Fibroblast of skin of left biceps (primary cell): ENCODE data around the gene UCHL5.
A peak's percentile ranks its signal among the peaks of the same experiment; 100 is the strongest.

Source experiments
- DNase-seq, 2 experiments: peaks; one replicate each; pipeline ENCODE4 v3.0.0-alpha.2; 2013; ENCODE audit warnings: low read depth in 2 of 2

UCHL5 gene, protein sequence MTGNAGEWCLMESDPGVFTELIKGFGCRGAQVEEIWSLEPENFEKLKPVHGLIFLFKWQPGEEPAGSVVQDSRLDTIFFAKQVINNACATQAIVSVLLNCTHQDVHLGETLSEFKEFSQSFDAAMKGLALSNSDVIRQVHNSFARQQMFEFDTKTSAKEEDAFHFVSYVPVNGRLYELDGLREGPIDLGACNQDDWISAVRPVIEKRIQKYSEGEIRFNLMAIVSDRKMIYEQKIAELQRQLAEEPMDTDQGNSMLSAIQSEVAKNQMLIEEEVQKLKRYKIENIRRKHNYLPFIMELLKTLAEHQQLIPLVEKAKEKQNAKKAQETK

DNA sequence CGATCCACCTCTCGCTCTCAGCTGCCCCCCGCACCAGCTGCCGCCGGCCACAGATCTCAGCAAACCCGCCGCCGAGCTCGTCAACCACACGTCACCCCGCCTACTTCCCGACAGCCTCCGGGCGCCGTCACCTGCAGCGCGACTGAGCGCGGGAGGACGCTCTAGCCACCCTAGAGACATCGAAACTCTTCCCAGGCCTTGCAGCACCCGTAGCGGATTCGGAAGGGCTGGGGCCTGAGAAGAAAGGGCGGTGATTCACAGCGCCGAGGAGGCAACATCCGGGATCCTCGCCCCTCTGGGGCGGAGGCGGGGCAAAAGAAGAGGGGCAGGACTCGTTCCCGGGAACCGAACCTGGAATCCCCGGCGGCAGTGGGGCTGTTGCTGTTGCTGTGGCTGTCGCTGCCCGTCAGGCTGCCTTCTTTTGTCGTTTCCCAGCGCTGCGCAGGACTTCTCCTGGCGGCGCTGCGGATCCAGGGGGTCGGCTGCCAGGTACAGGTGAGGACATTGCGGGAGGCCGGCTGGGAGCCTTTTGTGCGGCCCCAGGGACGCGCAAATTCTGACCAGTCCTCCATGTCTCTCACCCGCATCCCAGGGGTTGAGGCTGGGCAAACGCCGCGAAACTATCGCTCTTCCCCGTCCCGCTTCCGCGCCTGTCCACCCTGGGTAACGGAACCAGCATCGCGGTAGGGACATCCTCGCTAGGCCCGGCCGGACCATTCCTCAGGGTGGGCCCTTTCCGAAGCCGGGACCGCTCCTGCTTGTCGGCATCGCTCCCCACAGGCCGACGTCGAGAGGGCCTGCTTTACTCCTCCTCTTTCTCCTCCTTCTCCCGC, at the start of gene UCHL5, which contains the start of gene RO60:
Gene UCHL5 (minus strand): TSS at position 79 of the 833 bp plus-strand sequence. CDS start 100 bp downstream, outside the sequence.
Gene RO60 (plus strand): TSS at position 331 of the 833 bp plus-strand sequence. CDS start 9,443 bp downstream, outside the sequence.
- DNase-seq: peak; percentile 95 to 96

DNA sequence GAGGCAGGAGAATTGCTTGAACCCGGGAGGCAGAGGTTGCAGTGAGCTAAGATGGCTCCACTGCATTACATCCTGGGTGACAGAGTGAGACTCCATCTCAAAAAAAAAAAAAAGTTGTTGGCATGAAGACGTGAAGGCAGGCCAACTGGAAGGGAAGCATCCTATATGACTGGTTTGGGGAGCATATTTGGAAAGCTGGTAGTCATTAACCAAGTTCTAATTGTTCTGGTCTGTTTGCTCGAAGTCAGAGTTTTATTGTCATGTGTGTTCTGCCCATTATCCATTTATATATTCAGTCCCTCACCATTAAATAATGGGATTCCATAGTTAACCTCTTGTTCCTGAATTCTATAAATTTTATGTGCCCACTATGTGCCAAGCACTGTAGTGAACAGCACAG, 49.3 kb upstream of the UCHL5 start:
- DNase-seq: no peak

DNA sequence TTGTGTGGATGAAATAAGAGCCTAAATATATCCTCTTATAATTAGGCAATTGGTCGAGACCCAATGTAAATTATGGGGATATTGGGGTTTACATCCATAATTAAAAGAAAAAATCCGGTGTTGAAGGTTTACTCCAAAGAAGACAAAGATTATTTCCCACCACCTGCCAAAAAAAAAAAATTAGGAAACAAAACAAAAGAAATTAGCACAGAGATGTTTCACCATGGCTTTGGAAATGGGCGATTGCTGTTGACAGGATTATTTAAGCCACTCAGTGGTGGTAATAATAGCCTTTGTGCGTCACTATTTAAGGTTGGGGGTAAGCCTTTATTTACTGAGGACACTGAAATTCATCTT, 46.6 kb upstream of the UCHL5 start:
- no peak for DNase-seq

DNA sequence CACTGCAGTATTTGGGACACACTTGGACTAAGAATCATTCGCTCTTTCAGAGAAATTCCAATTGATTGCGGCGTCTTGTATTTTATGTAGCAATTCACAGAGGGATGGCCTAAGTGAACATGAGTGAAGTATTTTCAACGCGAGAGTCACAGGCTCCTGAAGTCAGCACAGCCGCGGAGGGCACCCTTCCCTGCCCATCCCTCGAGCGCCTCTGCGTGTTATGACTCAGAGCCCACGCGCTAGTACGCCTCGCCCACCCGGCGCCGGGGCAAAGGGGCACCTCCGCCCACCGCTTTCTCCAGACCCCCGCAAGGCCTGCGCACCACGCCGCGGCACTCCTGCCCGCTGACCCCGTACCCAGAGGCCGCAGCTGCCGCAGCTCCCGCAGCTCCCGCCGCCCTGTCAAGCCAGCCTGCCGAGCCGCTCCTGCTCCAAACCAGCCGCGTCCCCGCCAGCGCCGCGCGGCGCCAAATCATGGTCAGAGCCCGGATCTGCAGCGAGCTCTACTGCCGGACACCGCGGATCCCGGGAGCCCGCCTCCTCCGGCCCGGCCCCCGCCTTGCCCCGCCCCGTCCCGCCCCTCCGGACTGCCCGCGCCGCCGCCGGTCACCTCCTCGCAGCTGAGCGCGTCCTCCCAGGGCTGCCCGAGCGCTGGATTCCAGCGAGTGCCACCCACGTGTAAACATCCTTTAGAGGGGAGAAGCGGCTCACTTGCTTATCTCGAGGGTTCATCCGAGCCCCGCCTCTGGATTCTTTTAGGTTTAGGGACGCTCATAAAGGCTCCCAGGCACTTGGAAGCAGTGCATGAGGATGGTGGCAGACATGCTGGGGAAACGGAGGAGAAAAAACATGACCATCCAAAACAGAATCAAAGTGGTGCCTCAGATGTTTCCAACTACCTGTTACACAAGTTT, 46.0 kb upstream of the UCHL5 start, which contains the start of gene GLRX2:
Gene GLRX2 (minus strand): TSS at position 508 of the 914 bp plus-strand sequence. CDS start 32 bp downstream, at position 476.
- peak; percentile 38 to 51 for DNase-seq

DNA sequence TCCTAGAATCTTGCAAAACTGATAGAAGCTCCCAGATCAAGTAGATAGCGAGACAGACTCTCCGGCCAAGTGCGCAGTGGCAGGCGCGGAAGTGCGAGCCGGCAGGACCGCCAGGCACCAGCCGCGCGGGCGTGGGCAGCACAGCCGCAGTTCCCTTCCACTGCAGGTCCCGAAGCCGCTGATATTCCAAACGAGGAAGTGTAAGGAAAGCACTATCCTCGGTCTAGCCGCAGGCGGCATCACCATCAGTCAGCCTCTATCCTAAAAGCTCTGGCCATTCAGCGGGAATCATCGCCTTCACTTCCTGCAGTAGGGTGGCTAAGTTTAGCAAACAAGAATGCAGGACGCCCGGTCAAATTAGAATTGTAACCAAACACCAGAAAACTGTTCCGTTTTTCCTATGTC, 45.3 kb upstream of the UCHL5 start:
- no peak for DNase-seq

DNA sequence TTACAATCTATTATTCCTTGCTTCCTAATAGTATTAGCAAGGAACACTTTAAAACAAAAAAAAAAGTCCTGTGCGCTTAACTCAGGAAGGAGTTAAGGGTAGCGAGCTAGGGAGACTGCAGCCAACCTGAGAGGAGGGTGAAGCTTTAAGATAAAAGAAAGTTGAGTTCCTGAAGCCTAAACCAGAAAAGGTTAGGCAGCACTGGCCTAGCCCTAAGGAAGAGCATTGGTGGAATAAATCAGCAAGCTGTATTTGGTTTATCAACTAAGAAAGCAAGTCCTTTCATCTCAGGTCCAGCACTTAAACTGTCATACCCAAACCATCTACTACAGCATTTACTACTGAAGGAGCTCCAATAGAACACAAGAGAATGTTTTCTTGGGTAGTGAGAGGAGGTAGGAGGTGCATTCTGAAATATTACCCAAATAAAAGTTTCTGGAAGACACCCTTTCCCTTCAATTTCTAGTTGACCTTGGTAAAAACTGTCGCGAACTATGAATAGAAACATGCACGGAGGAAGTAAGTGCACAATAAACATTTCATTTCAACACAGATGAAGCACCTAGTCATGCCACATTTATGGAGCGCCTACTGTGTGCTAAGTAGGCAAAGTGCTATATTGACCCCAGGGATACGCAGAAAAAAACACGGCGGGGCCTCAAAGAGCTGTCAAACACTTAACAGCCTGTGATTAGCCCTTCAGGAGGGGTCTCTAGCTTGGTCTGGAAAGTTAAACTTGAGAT, 44.8 kb upstream of the UCHL5 start:
- no peak for DNase-seq

DNA sequence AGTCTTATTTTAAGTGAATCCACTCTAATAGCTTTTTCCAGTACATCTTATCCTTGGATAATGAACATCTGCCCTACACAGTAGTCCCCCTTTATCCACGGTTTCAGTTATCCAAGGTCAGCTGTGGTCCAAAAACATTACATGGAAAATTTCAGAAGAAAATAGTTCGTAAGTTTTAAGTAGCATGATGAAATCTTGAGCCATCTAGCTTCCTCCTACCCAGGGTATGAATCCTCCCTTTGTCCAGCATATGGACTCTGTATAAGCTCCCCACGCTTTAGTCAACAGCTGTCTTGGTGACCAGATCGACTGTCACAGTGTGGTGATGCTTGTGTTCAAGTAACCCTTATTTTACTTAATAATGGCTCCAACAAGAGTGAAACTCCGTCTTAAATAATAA, 43.5 kb upstream of the UCHL5 start:
- no peak for DNase-seq

DNA sequence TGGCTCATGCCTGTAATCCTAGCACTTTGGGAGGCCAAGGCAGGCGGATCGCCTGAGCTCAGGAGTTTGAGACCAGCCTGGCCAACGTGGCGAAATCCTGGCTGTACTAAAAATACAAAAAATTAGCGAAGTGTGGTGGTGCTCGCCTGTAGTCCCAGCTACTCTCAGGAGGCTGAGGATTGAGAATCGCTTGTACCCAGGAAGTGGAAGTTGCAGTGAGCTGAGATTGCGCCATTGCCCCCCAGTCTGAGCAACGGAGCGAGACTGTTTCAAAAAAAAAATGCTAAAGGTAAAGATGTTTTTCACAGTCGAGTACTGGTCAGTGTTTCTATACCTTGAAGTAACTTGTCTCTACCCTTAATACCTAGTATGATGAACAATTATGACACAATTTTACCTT, 35.0 kb upstream of the UCHL5 start:
- DNase-seq: no peak

DNA sequence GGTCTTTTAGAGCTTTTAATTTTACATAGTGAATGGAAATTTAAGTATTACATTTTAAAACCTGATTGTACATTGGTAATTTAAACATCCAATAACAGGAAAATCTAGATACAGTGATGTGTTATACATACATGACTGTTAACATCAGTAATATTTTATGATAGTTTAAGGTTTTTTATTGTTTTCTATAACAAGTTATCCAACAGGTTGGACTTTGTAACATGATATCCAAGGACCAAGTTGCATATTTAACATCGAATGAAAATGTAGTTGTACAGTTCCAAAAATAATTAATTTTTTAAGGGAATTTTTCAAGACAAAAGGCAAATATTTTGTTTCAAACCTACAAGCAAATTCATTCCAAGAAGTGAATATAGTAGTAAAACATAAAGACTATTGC, 31.7 kb upstream of the UCHL5 start:
- DNase-seq: no peak

DNA sequence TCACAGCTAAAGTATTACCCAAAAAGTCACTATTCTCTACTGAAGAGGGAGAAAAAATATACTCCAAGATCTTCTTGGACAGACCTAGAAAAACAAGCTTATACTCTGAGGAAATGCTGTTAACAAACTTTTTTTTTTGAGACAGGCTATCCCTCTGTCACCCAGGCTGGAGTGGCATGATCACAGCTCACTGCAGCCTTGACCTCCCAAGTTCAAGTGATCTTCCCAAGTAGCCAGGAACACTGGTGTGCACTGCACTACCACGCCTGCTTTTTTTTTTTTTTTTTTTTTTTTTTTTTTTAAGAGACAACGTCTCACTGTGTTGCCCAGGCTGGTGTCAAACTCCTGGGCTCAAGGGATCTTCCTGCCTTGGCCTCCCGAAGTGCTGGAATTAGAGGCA, 28.7 kb upstream of the UCHL5 start:
- DNase-seq: no peak

DNA sequence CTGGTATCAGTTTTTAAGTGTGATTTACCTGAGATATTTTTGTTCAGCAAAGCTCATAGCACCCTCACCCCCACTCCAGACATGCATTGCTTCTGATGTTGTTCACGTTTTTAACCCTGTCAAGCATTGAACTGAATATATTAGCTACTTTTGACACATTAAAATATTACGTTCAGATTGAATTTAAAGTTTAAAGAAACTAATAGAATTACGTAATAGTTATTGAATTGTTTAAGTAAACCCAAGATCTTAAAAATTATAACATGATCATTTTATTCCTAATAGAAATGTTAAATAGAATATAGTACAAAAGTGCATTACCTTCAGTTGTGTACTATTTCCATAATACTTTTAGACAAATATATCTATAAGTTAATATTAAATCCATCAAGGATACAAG, 27.2 kb upstream of the UCHL5 start:
- DNase-seq: no peak

DNA sequence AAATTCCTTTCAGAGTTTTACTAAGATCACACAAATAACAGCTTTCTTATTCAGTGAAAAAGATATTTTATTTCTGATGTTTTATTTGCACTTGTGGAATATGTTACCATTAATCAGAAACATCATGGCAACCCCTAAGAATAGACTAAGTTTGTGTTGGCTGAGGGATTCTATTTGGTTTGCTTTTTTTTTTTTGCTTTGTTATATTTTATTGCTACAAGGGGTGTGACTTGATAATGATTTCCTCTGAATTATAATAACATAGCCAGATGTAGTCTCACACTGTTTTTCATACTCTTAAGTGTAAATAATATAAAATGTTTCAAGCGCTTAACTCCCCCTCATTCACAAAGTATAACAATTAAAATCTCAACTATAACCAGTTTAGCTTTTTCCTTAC, 26.1 kb upstream of the UCHL5 start:
- DNase-seq: no peak

DNA sequence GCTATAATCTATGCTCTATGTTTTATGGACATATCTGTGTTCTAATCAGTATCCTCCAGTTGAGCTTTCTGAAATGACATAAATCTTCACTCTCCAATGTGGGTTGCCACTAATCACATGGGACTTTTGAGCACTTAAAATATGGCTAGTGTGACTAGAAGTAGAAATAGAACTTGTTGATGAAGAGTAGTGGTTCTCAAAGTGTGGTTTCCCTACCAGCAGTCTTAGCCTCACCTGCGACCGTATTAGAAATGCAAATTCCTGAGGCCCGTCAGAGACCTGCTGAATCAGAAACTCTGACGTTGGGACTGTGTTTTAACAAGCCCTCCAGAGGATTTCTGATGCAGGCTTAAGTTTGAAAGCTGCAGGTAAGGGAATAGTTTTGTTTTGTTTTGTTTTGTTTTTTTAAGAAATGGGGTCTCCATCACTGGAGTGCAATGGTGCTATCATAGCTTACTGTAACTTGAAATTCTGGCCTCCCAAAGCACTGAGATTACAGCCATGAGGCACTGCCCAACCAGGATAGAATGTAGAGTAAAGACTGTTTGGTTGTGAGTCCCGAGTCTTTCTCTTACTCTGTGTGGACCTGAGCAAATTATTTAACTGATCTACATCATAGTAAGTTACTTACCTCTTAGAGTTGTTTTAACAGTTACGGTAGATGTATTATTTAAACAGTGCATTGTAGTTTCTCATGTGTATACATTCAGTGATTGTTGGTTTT, 24.4 kb upstream of the UCHL5 start:
- no peak for DNase-seq

DNA sequence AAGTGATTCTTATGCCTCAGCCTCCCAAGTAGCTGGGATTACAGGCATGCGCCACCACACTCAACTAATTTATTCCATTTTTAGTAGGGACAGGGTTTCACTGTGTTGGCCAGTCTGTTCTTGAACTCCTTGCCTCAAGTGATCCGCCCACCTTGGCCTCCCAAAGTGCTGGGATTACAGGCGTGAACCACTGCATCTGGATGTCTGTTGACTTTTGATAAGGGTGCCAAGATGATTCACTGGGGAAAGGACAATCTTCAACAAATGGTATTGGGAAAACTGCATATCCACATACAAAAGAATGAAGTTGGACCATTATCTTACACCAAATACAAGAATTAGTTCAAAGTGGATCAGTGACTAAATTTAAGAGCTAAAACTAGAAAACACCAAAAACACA, 20.0 kb upstream of the UCHL5 start:
- DNase-seq: no peak

DNA sequence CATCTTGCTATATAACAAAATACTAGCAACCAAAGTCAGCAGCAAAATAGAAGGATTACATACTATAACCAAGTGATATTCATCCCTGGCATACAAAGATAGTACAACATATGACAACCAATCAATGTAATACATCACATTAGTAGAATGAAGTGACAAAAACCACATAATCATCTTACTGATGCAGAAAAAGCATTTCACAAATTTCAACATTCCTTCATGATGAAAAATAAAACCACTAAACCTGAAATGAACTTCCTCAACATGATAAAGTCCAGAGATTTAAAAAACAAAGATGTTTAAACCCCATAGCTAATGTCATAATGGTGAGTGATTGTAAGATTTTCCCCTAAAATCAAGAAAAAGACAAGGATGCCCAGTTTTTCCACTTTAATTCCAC, 18.8 kb upstream of the UCHL5 start:
- DNase-seq: peak; percentile 15 to 28

DNA sequence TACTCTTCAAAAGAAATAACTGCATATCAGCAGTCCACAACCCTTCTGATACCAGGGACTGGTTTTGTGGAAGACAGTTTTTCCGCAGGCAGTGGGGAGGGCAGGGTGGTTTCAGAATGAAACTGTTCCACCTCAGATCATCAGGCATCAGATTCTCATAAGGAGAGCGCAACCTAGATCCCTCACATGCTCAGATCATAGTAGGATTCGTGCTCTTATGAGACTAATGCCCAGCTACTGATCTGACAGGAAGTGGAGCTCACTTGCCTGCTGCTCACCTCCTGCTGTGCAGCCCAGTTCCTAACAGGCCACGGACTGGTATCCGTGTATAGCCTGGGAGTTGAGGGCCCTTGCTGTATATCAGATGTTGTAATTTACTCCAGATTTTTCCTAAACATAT, 11.8 kb upstream of the UCHL5 start:
- DNase-seq: no peak

DNA sequence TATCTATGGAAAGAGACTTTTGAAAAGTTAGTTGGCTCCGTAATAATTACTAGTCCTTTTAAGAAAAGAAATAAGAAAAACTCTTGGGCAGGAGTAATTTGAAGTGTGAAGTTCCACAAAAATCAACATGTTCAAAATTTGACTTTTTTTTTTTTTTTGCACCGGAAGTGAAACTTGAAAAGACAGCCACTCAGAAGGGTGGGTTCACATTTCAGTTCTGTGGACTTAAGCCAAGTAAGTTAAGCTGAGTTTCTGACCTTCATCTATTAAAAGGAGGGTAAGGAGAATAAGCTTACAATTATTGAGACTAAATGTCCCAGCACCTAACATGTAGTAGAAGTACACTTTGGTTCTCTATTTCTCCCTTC, 11.2 kb upstream of the UCHL5 start:
- DNase-seq: no peak

DNA sequence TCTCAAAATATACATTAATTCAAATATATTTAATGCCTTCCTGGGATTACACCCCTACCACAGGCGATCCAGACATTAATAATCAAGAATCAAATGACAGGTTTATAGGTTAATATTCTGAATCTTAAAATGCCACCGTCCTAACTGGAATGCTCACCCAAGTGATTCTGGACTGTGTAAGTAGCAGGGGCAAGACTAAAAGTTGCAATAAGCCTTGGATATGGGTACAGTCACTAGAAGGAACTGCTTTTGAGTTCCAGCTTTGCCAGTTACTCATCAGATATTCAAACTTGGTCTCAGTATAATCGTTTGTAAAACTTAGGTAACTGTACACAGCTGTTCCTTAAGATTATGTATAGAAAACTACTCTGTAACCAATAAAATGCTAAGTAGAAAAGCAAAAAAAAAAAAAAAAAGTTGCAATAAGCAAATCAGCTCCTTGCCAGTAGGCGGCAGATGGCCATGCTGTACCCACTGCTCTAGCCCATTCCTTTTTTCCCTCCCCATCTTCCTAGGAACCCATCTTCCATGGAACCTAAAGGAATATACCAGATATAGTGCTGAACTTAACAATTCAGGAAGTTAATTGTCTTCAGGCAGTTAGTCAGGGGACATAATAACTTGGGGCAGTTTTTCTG, 10.7 kb upstream of the UCHL5 start:
- DNase-seq: no peak

DNA sequence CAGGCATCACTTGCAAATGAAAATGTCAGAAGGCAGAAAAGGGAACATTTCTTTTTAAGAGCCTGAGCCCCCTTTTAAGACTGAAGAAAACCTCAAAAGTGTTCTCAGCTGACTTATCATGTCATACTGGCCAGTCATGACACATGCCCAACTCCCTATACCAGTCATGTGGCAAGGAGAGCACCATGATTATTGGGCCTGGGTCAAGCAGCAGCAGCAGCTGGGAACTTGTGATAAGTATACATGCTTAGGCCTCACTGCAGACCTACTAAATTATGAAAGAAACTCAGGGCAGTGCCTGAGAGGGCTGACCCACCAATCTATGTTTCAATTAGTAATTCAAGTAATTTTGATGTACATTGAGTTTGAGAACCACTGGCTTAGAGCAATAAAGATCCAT, 8.9 kb upstream of the UCHL5 start:
- DNase-seq: no peak

DNA sequence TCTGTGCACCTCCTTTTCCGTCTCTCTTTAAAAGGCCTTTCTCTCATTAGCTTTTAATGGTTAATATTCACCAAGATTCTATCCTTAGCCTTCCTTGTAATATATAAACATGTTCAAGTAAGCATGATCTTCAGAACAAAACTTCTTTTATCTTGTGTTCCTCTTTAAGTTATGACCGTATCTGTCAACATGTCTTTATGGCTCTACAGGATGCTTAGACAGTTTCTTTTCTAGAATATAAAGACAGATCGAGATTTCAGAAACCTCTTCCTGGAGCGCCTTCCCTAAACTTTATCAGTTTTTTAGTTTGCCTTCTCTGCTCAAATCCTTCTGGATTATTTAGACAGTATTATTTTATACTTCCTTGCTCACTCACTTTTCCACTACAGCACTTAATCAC, 7.4 kb upstream of the UCHL5 start:
- DNase-seq: no peak
